Measurements from ENCODE around the gene TNNT1.

- TF ChIP-seq, protein P1, sequence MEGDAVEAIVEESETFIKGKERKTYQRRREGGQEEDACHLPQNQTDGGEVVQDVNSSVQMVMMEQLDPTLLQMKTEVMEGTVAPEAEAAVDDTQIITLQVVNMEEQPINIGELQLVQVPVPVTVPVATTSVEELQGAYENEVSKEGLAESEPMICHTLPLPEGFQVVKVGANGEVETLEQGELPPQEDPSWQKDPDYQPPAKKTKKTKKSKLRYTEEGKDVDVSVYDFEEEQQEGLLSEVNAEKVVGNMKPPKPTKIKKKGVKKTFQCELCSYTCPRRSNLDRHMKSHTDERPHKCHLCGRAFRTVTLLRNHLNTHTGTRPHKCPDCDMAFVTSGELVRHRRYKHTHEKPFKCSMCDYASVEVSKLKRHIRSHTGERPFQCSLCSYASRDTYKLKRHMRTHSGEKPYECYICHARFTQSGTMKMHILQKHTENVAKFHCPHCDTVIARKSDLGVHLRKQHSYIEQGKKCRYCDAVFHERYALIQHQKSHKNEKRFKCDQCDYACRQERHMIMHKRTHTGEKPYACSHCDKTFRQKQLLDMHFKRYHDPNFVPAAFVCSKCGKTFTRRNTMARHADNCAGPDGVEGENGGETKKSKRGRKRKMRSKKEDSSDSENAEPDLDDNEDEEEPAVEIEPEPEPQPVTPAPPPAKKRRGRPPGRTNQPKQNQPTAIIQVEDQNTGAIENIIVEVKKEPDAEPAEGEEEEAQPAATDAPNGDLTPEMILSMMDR (IDR thresholded peaks at IDR 0.05): no peak
- TF ChIP-seq EZH2 (IDR thresholded peaks at IDR 0.05): no peak
Observed at GRCh38 chr19:55171440-55171839, 22.4 kb upstream of the TNNT1 start.
